Vagina (tissue), 2 donors: ENCODE measurements around the gene ELOVL1. TPM values are rescaled to one million over a fixed set of nuclear protein-coding genes. Genes with fewer than 3 reads are reported as not detected.
"Not testable (repeated sequence)": the region's sequence is repeated elsewhere in the genome, so short reads cannot be mapped to it uniquely, and the experiment has no call there.

Source experiments
- DNase-seq, 2 donors: peaks; one replicate each; pipeline ENCODE4 v3.0.0-alpha.2; 2017; ENCODE audit errors: extremely low spot score in 2 of 2
- H3K27ac ChIP-seq: fragments of 200-600 bp; sonication (generic); one replicate; pipeline ENCODE4 v1.5.1; 2019
- H3K27me3 ChIP-seq: fragments of 200-600 bp; sonication (generic); one replicate; pipeline ENCODE4 v1.5.1; 2019
- H3K36me3 ChIP-seq, 2 donors: fragments of 200-600 bp; sonication (generic); one replicate each; pipeline ENCODE4 v1.5.1; 2017 to 2019
- H3K4me1 ChIP-seq: fragments of 200-600 bp; sonication (generic); one replicate; pipeline ENCODE4 v1.5.1; 2019
- H3K4me3 ChIP-seq, 2 donors: fragments of 200-600 bp; sonication (generic); 1 replicate in 1 of 2; 2 replicates in 1 of 2; pipeline ENCODE4 v1.5.1; 2016 to 2019
- H3K9me3 ChIP-seq: fragments of 200-600 bp; sonication (generic); one replicate; pipeline ENCODE4 v1.5.1; 2019
- POLR2A ChIP-seq, 2 donors: fragments of 450-650 bp; IDR thresholded peaks; one replicate each; pipeline ENCODE4 v1.6.1; 2017; ENCODE audit warnings: antibody characterized with exemption in 2 of 2, mild to moderate bottlenecking in 2 of 2, moderate library complexity in 2 of 2
- POLR2AphosphoS5 ChIP-seq, 2 donors: sonication (generic); formaldehyde crosslinking; IDR thresholded peaks; one replicate each; pipeline ENCODE4 v1.9.0; 2017; ENCODE audit warnings: antibody characterized with exemption in 2 of 2, mild to moderate bottlenecking in 2 of 2, low read depth in 1 of 2; ENCODE audit not compliant: insufficient read depth in 1 of 2
- intact Hi-C: fragments of 100-400 bp; cut with DNase I; formaldehyde crosslinking; loops from one replicate; pipeline ENCODE4 v1.15.1; 2023
- total RNA-seq: library from RNA; depleted of rRNA; stranded (reverse); fragments of >200 nt; gene quantifications from one replicate; pipeline ENCODE4 v1.2.3, GENCODE V29; 2016
- TF ChIP-seq, protein P1 (sequence below), 3 experiments: fragments of 450-650 bp in 2 of 3; fragments of 200-600 bp in 1 of 3; sonication (generic) in 1 of 3; IDR thresholded peaks; one replicate each; pipeline ENCODE4 v1.5.1; 2017 to 2019; ENCODE audit warnings: antibody characterized with exemption in 3 of 3, mild to moderate bottlenecking in 2 of 3, moderate library complexity in 2 of 3

Gene ELOVL1
- total RNA-seq, 1 donor from 2014 or later = 62.1 TPM

DNA sequence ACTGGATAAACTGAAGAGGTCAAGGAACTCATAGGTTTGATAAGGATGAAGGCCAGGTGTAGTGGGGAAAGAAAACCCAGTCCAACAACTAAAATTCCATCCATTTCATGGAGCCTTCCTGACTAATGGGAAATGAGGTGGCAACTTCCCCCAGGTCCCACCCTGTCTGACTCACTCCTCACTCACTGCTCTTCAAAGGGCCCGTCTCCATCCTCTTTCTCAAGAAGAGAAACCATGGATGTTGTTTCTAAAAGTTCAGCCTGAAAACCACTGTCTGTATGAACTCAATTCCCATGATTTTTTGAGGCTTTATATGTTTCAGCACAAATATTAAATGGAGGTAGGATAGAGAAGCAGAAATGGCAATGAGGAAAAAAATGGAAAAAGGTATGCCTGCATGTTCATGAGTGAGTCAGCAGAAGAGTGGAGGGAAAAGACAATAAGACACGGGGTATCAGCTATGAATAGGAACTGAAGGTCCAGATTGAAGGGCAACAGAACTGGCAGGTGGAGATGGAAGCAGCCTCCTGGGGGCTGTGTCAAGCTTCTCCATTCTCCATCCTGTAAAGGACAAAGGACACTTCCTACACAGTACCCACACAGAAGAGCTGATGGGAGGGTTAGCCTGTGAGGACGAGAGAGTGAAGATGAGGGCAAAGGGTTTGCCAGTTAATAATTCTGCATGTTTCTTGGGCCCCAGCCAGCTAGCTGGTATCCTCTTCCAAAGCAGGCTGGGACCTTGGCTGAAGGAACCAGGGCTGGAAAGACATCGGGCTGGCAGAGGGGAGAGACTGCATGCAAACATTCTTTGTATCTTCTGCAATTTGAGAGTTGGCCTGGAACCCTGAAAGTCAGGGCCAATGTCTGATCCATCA lies 5.5 kb upstream of the ELOVL1 start:
- Histone ChIP-seq H3K27me3 (no peaks in the 10 kb centered on the region), H3K27ac (no peak overlapping the region), H3K4me3 (no peak overlapping the region), H3K4me1 (peaks cover 15% of the 10 kb centered on the region), H3K36me3 (no peaks in the 10 kb centered on the region), H3K9me3 (no peaks in the 10 kb centered on the region)
- TF ChIP-seq, protein P1, sequence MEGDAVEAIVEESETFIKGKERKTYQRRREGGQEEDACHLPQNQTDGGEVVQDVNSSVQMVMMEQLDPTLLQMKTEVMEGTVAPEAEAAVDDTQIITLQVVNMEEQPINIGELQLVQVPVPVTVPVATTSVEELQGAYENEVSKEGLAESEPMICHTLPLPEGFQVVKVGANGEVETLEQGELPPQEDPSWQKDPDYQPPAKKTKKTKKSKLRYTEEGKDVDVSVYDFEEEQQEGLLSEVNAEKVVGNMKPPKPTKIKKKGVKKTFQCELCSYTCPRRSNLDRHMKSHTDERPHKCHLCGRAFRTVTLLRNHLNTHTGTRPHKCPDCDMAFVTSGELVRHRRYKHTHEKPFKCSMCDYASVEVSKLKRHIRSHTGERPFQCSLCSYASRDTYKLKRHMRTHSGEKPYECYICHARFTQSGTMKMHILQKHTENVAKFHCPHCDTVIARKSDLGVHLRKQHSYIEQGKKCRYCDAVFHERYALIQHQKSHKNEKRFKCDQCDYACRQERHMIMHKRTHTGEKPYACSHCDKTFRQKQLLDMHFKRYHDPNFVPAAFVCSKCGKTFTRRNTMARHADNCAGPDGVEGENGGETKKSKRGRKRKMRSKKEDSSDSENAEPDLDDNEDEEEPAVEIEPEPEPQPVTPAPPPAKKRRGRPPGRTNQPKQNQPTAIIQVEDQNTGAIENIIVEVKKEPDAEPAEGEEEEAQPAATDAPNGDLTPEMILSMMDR (IDR thresholded peaks at IDR 0.05) = no peak
- TF ChIP-seq POLR2A (IDR thresholded peaks at IDR 0.05) (no peak), POLR2AphosphoS5 (IDR thresholded peaks at IDR 0.05; ENCODE audit: insufficient read depth in 1 of 2, low read depth in 1 of 2) (peak in 1 of 2 donors; percentile 39)
- intact Hi-C loops = no loop called here
- DNase-seq = no peak

DNA sequence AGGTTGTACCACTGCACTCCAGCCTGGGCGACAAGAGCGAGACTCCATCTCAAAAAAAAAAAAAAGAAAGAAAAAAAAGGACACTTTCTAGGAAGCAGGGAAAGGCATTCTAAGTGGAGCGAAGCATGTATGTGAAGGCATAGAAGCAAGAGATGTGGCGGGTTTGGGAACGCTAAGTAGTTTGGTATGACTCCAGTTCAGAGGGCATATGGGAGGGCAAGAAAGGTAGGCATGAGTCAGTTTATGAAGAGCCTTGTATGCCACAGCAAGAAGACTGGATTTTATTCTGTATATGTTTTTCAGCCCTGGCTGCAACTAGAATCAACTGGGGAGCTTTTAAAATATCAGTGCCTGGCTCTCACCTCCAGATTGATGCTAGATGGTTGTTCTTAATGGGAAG lies 4.4 kb upstream of the ELOVL1 start:
- Histone ChIP-seq H3K36me3 (no peaks in the 10 kb centered on the region), H3K9me3 (no peaks in the 10 kb centered on the region), H3K27ac (no peak overlapping the region), H3K27me3 (no peaks in the 10 kb centered on the region), H3K4me1 (peaks cover 17% of the 10 kb centered on the region), H3K4me3 (no peak overlapping the region)
- intact Hi-C loops = no loop called here
- no peak for DNase-seq
- TF ChIP-seq POLR2AphosphoS5 (IDR thresholded peaks at IDR 0.05; ENCODE audit: insufficient read depth in 1 of 2, low read depth in 1 of 2) (no peak), POLR2A (IDR thresholded peaks at IDR 0.05) (no peak)
- TF ChIP-seq, protein P1 (IDR thresholded peaks at IDR 0.05) = no peak

DNA sequence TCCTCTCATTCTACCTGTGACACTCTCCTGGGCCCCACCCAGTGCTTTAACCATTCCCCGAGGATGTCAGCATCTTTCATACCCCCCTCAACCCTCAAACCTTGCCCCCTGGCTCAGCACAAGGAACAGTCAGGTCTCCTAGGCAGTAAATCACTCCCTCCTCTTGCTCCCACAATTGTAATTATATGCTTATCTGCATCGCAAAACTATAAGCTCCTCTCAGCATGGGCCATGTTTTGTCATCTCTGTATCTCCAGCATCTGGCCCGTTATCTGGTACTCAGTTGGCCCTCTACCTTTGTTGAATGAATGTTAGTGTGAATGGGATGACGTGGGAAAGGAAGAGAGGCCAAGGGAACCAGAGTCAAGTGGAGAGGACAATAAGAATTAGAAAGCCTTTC lies 2.8 kb upstream of the ELOVL1 start:
- intact Hi-C loops = no loop called here
- no peak for DNase-seq
- Histone ChIP-seq H3K27me3 (no peaks in the 10 kb centered on the region), H3K9me3 (no peaks in the 10 kb centered on the region), H3K27ac (no peak overlapping the region), H3K4me1 (peaks cover 33% of the 10 kb centered on the region), H3K4me3 (no peak overlapping the region), H3K36me3 (peaks cover 0 to under 1% of the 10 kb centered on the region in 2 donors)
- no peak for TF ChIP-seq POLR2AphosphoS5 (IDR thresholded peaks at IDR 0.05; ENCODE audit: insufficient read depth in 1 of 2, low read depth in 1 of 2)
- TF ChIP-seq, protein P1 (IDR thresholded peaks at IDR 0.05) = no peak
- TF ChIP-seq POLR2A (IDR thresholded peaks at IDR 0.05) = no peak

DNA sequence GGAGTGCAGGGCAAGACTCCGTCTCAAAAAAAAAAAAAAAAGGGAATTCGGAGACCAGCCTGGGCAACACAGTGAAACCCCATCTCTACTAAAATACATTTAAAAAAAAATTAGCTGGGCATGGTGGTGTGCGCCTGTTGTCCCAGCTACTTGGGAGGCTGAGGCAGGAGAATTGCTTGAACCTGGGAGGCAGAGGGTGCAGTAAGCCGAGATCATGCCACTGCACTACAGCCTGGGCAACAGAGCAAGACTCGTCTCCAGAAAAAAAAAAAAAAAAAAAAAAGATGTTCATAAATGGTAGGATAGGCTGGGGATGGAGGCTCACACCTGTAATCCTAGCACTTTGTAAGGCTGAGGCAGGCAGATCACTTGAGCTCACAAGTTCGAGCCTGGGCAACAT lies 2.0 kb upstream of the ELOVL1 start:
- intact Hi-C loops = loop anchor here (10.0 kb wide), 1 partner anchor 85 kb away; the partner anchor contains the start of gene HYI

DNA sequence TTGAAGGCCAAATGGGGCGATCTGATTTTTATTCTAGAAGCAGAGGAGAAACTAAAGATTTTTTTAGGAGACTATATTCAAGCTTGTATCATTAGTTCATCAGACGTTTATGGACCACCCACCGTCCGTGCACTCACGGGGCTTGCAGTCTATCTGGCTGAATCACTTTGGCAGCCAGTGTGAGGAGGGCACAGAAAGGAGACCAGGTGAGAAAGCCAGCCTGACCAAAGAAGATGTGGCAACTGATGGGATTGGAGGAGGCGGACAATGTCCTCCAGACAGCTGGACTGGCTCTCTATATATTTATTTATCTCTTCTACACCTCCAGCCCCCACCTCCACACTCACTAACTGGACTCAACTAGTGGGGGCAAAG lies 822 bp upstream of the ELOVL1 start:
- Histone ChIP-seq H3K4me3 (peak overlapping the region; percentile 85 to 97), H3K27ac (peak overlapping the region; percentile 92), H3K36me3 (peaks cover 0 to 20% of the 10 kb centered on the region in 2 donors), H3K27me3 (no peaks in the 10 kb centered on the region), H3K4me1 (peaks cover 33% of the 10 kb centered on the region), H3K9me3 (no peaks in the 10 kb centered on the region)
- intact Hi-C loops = loop anchor here (10.0 kb wide), 1 partner anchor 86 kb away; the partner anchor contains the start of gene HYI
- no peak for DNase-seq
- no peak for TF ChIP-seq POLR2A (IDR thresholded peaks at IDR 0.05)
- TF ChIP-seq POLR2AphosphoS5 (IDR thresholded peaks at IDR 0.05; ENCODE audit: insufficient read depth in 1 of 2, low read depth in 1 of 2) = no peak
- TF ChIP-seq, protein P1 (IDR thresholded peaks at IDR 0.05) = no peak

More for the DNA sequence above, 2.0 kb upstream of the ELOVL1 start:
- H3K4me1 ChIP-seq = peaks cover 33% of the 10 kb centered on the region
- not testable (repeated sequence) for H3K27ac ChIP-seq, DNase-seq, H3K27me3 ChIP-seq, H3K36me3 ChIP-seq, H3K9me3 ChIP-seq, H3K4me3 ChIP-seq
